Esophagus muscularis mucosa (tissue), 3 donors: ENCODE results near the gene TYSND1.

Experiments used
- CTCF ChIP-seq, 3 experiments: fragments of 200-600 bp in 2 of 3; fragments of 450-650 bp in 1 of 3; sonication (generic) in 2 of 3; IDR thresholded peaks; one replicate each; pipeline ENCODE4 v1.5.1; 2017 to 2019; ENCODE audit warnings: antibody characterized with exemption in 3 of 3, mild to moderate bottlenecking in 2 of 3, moderate library complexity in 1 of 3
- EP300 ChIP-seq: sonication (generic); formaldehyde crosslinking; IDR thresholded peaks from one replicate; pipeline ENCODE4 v1.6.1; 2017; ENCODE audit warnings: antibody characterized with exemption

GRCh38 chr10:70130878-70131559 is 15.5 kb downstream of the TYSND1 start:
- no peak for TF ChIP-seq CTCF (IDR thresholded peaks at IDR 0.05)
- TF ChIP-seq EP300, result no peak
